ENCODE measurements around the gene PPP1R9A.

GRCh38 chr7:95327356-95327755 is 420.0 kb downstream of the PPP1R9A start:
- TF ChIP-seq GATA2 (IDR thresholded peaks at IDR 0.05; ENCODE audit: low read depth, low read length): no peak
- no peak for TF ChIP-seq GATA3 (IDR thresholded peaks at IDR 0.05; ENCODE audit: low read depth, low read length)

Measured in SH-SY5Y (cell line).